K562 (cell line): ENCODE measurements around the gene DAG1. TPM values are rescaled to one million over a fixed set of nuclear protein-coding genes. Genes with fewer than 3 reads are reported as not detected.

Experiments
- ATAC-seq: fragments of 200-7000 bp; cut with Tn5 transposase; 3 replicates; pipeline ENCODE4 v1.9.1; 2020; ENCODE audit warnings: moderate library complexity
- BruUV-seq: library from RNA; stranded (reverse); fragments of 400-500 nt; replicated peaks from 2 replicates; lab custom pipeline; 2021; lab: Mats Ljungman, UMichigan
- CTCF ChIA-PET: fragments of 300-600 bp; formaldehyde crosslinking; extraction: SDS; loops from one replicate; lab custom pipeline; 2021; ENCODE audit warnings: low intra/inter-chr PET ratio; lab: Yijun Ruan, JAX
- POLR2A ChIA-PET: fragments of 300-600, 350-650 bp; sonication (Branson Sonifier 250); formaldehyde crosslinking; extraction: SDS; loops from one replicate; lab custom pipeline; 2021; ENCODE audit warnings: antibody characterized with exemption, inconsistent platforms; lab: Yijun Ruan, JAX
- DNase-seq, 4 experiments: peaks; one replicate each; pipeline versions ENCODE4 v3.0.0 to v3.0.0-alpha.2; 2011 to 2018; ENCODE audit warnings: low spot score in 3 of 4, mixed read lengths in 3 of 4; ENCODE audit errors: extremely low read depth in 1 of 4
- FAIRE-seq: peaks from 2 replicates; lab custom pipeline; 2011; peaks lifted over from hg19 to GRCh38; lab: Jason Lieb, UNC
- H2AFZ ChIP-seq: 2 replicates; pipeline ENCODE4 v1.6.0; 2011; ENCODE audit warnings: low read depth, low read length, control low read depth, inconsistent platforms
- H3K27ac ChIP-seq: fragments of 200-600 bp; 3 replicates; pipeline ENCODE4 v1.8.0; 2011; ENCODE audit warnings: low read depth, mild to moderate bottlenecking, control low read depth, inconsistent platforms, low read length, moderate library complexity, mixed read lengths; ENCODE audit errors: extremely low read depth
- H3K27me3 ChIP-seq, 2 experiments: fragments of 300-600 bp in 1 of 2; 2 replicates in 1 of 2; 3 replicates in 1 of 2; pipeline versions ENCODE4 v1.6.0 to v1.8.0; 2011; ENCODE audit warnings: inconsistent platforms in 2 of 2, low read length in 2 of 2, mild to moderate bottlenecking in 1 of 2, mixed read lengths in 1 of 2, moderate library complexity in 1 of 2; ENCODE audit not compliant: control insufficient read depth in 2 of 2, insufficient read depth in 2 of 2
- H3K36me3 ChIP-seq: fragments of 300-600 bp; 3 replicates; pipeline ENCODE4 v1.8.0; 2011; ENCODE audit warnings: mild to moderate bottlenecking, low read length, inconsistent platforms; ENCODE audit not compliant: control insufficient read depth, insufficient read depth
- H3K4me1 ChIP-seq, 2 experiments: fragments of 200-600 bp in 1 of 2; replicated peaks in 1 of 2; 2 replicates in 1 of 2; 3 replicates in 1 of 2; pipeline versions ENCODE4 v1.5.1 to v1.8.0; 2011; ENCODE audit warnings: inconsistent platforms in 2 of 2, low read length in 2 of 2, mild to moderate bottlenecking in 1 of 2, mixed read lengths in 1 of 2, moderate library complexity in 1 of 2; ENCODE audit not compliant: control insufficient read depth in 2 of 2, insufficient read depth in 2 of 2
- H3K4me2 ChIP-seq: 2 replicates; pipeline ENCODE4 v1.6.1; 2011; ENCODE audit warnings: low read length, control low read depth, inconsistent platforms, mixed read lengths; ENCODE audit not compliant: insufficient read depth
- H3K4me3 ChIP-seq: fragments of 200-600 bp; sonication (generic), shearing (Covaris generic); 2 replicates; pipeline ENCODE4 v1.5.1; 2016; ENCODE audit warnings: control low read depth, inconsistent platforms
- H3K79me2 ChIP-seq: fragments of 200-600 bp; 3 replicates; pipeline ENCODE4 v1.8.0; 2011; ENCODE audit warnings: low read length, inconsistent platforms; ENCODE audit not compliant: control insufficient read depth, insufficient read depth
- H3K9ac ChIP-seq, 2 experiments: 2 replicates each; pipeline versions ENCODE4 v1.6.0 to v1.6.1; 2011; ENCODE audit warnings: low read depth in 2 of 2, low read length in 2 of 2, control low read depth in 1 of 2, inconsistent platforms in 1 of 2, mild to moderate bottlenecking in 1 of 2, mixed read lengths in 1 of 2; ENCODE audit not compliant: insufficient read depth in 1 of 2
- H3K9me1 ChIP-seq: one replicate; pipeline ENCODE4 v1.6.0; 2011; ENCODE audit warnings: inconsistent platforms, mild to moderate bottlenecking, low read length, moderate library complexity; ENCODE audit not compliant: control insufficient read depth, insufficient read depth
- H3K9me3 ChIP-seq: replicated peaks from 2 replicates; pipeline ENCODE4 v1.5.1; 2011; ENCODE audit warnings: low read depth, low read length, inconsistent platforms; ENCODE audit not compliant: control insufficient read depth, insufficient read depth
- H4K20me1 ChIP-seq: replicated peaks from 2 replicates; pipeline ENCODE4 v1.6.1; 2011; ENCODE audit warnings: low read length, inconsistent platforms, mixed read lengths; ENCODE audit not compliant: control insufficient read depth, insufficient read depth
- CCNT2 ChIP-seq: IDR thresholded peaks from 2 replicates; pipeline ENCODE4 v1.6.1; 2011; ENCODE audit warnings: borderline replicate concordance, low read depth, mild to moderate bottlenecking, moderate library complexity, mixed read lengths, low read length; ENCODE audit not compliant: insufficient read length; ENCODE audit errors: extremely low read depth
- MAFF ChIP-seq: IDR thresholded peaks from 2 replicates; pipeline ENCODE4 v1.6.1; 2012; ENCODE audit warnings: low read length, improper control_type of control experiment
- PCBP1 ChIP-seq: fragments of 200-400 bp; formaldehyde crosslinking; IDR thresholded peaks from 2 replicates; pipeline ENCODE4 v1.6.1; 2018; ENCODE audit warnings: mild to moderate bottlenecking, low read depth, low read length; ENCODE audit not compliant: poor library complexity, severe bottlenecking
- RFX7 ChIP-seq: fragments of 250-450 bp; sonication (Bioruptor Pico); IDR thresholded peaks from 2 replicates; pipeline ENCODE4 v1.5.1; 2021; ENCODE audit warnings: mild to moderate bottlenecking
- SUPT5H ChIP-seq: fragments of 450-650 bp; IDR thresholded peaks from 2 replicates; pipeline ENCODE4 v1.6.1; 2016
- ZKSCAN3 ChIP-seq: fragments of 250-450 bp; sonication (Bioruptor Pico); IDR thresholded peaks from 2 replicates; pipeline ENCODE4 v1.4.0; 2020
- ZNF24 ChIP-seq: fragments of 450-650 bp; IDR thresholded peaks from 2 replicates; pipeline ENCODE4 v1.6.1; 2016
- ZNF695 ChIP-seq: fragments of 450-650 bp; formaldehyde crosslinking; IDR thresholded peaks from 2 replicates; pipeline ENCODE4 v1.4.0; 2020; ENCODE audit warnings: mild to moderate bottlenecking, moderate library complexity
- WGBS: fragments of 100-300 bp; shearing (Covaris generic); methylation state at CpG from one replicate; pipeline ENCODE4 v1.1.6; 2016; ENCODE audit warnings: low coverage, mixed read lengths; ENCODE audit not compliant: insufficient coverage; ENCODE audit errors: missing lambda C conversion rate; 5-methylcytosine and 5-hydroxymethylcytosine counted together
- in situ Hi-C: fragments of 300-500 bp; cut with MboI; formaldehyde crosslinking; loops from 4 replicates; pipeline ENCODE4 v1.15.0; 2018; ENCODE audit warnings: inconsistent platforms, mixed read lengths
- intact Hi-C: fragments of 100-400 bp; cut with micrococcal nuclease; formaldehyde crosslinking; loops from 2 replicates; pipeline ENCODE4 v1.14.2; 2022
- polyA plus RNA-seq, 8 experiments: library from polyadenylated mRNA; depleted of rRNA in 4 of 8; stranded (reverse) in 5 of 8; unstranded in 3 of 8; fragments of >200 nt; fragmentation: Nextera tagmentation in 2 of 8; fragmentation: Illumina TruSeq in 1 of 8; extraction: Ambion mirVana in 2 of 8; extraction: Trizol in 1 of 8; gene quantifications; 2 replicates each; pipeline versions ENCODE4 v1.2.1 to v1.2.3, GENCODE V29; 2011 to 2014; ENCODE audit warnings: inconsistent platforms in 1 of 8, missing spikeins in 1 of 8
- total RNA-seq, 7 experiments: library from RNA; depleted of rRNA in 6 of 7; stranded (reverse); fragments of >200 nt in 6 of 7; fragmentation: Illumina TruSeq in 2 of 7; extraction: Trizol in 2 of 7; gene quantifications; 2 replicates each; pipeline versions ENCODE4 v1.2.1 to v1.2.3, GENCODE V29; 2011 to 2021; ENCODE audit warnings: low replicate concordance in 1 of 7
- TF ChIP-seq, protein P1 (sequence below): IDR thresholded peaks from 2 replicates; pipeline ENCODE4 v1.6.1; 2016; ENCODE audit warnings: missing genetic modification characterization, missing compliant biosample characterization

The DAG1 gene
- total and polyA plus RNA-seq, 9 of the 15 experiments (the other 6 are each of a cell fraction or from before 2014, with no cell fraction given): 0.29 to 19.6 (median 8.2) TPM

DNA sequence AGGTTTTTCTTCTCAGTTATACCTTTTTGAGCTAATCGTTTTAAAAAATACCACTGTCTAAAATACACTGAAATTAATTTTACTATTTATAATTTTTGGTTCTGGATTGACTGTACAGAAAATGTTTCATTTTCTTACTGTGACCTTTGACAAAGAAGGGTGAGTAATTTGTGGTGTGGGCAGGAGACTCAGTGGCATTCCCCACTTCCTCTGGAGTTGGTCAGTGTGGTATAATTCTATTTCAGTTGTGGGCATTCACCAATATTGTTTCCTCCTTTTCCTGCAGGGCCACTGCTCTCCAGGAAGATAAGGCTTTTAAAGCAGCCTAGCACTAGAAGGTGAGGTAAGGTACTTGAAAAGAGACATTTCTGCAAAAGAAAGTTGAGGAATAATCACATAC is 6.5 kb downstream of the DAG1 start:
- no peaks in the 10 kb centered on the region for H3K9me3 ChIP-seq
- no peaks in the 10 kb centered on the region for H3K9me1 ChIP-seq
- 33% methylated on average over 1 of the region's 1 CpG for WGBS
- peaks cover 28% of the 10 kb centered on the region for H3K79me2 ChIP-seq
- POLR2A ChIA-PET: interaction anchor here (1.2 kb wide), 1 partner anchor 11 kb away, joined by 4 read pairs; no protein-coding TSS in a partner anchor
- in situ Hi-C loops (no loop called here), intact Hi-C loops (no loop called here)
- ATAC-seq: no peak
- CTCF ChIA-PET: no interaction called here
- H3K27ac ChIP-seq: no peak overlapping the region
- peaks cover 23% of the 10 kb centered on the region; the same call in 2 of the 3 replicates for H3K36me3 ChIP-seq
- no peak overlapping the region for H2AFZ ChIP-seq
- H3K4me2 ChIP-seq: no peak overlapping the region
- TF ChIP-seq RFX7 (CRISPR knock-in tag): no peak
- TF ChIP-seq PCBP1: no peak
- TF ChIP-seq ZKSCAN3 (CRISPR knock-in tag): no peak
- no peak for TF ChIP-seq ZNF695 (CRISPR knock-in tag)
- TF ChIP-seq, protein P1, sequence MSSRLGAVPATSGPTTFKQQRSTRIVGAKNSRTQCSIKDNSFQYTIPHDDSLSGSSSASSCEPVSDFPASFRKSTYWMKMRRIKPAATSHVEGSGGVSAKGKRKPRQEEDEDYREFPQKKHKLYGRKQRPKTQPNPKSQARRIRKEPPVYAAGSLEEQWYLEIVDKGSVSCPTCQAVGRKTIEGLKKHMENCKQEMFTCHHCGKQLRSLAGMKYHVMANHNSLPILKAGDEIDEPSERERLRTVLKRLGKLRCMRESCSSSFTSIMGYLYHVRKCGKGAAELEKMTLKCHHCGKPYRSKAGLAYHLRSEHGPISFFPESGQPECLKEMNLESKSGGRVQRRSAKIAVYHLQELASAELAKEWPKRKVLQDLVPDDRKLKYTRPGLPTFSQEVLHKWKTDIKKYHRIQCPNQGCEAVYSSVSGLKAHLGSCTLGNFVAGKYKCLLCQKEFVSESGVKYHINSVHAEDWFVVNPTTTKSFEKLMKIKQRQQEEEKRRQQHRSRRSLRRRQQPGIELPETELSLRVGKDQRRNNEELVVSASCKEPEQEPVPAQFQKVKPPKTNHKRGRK (tag): no peak
- TF ChIP-seq MAFF: no peak
- no peak for TF ChIP-seq CCNT2
- no peak for TF ChIP-seq ZNF24
- no peak for TF ChIP-seq SUPT5H
- DNase-seq: no peak
- BruUV-seq: no TSS peak
- no peak overlapping the region for H3K9ac ChIP-seq
- H3K4me3 ChIP-seq: no peak overlapping the region
- no peaks in the 10 kb centered on the region for H3K27me3 ChIP-seq
- no peak for FAIRE-seq
- peaks cover 8 to 9% of the 10 kb centered on the region in 2 experiments; a peak in 4 of 5 replicates for H3K4me1 ChIP-seq
- no peaks in the 10 kb centered on the region for H4K20me1 ChIP-seq
